NCI-H510A (cell line): ENCODE results near the gene TBC1D9.
"Not testable (repeated sequence)": the region's sequence is repeated elsewhere in the genome, so short reads cannot be mapped to it uniquely, and the experiment has no call there.

Source experiments
- DNase-seq: peaks from one replicate; lab custom pipeline; 2025; lab: John Stamatoyannopoulos, UW

Gene TBC1D9

GRCh38 chr4:140756319-140757231, at the start of gene TBC1D9:
Gene TBC1D9 (minus strand): TSS chr4:140756385. CDS start chr4:140756045, 340 bp downstream.
- DNase-seq = peak; percentile 57

- DNase-seq = no peak
Measured at GRCh38 chr4:140805293-140805692, 49.1 kb upstream of the TBC1D9 start.

GRCh38 chr4:140802591-140802990, 46.4 kb upstream of the TBC1D9 start:
- no peak for DNase-seq

- DNase-seq = no peak
Measured at GRCh38 chr4:140800666-140801065, 44.5 kb upstream of the TBC1D9 start.

GRCh38 chr4:140799686-140800225, 43.6 kb upstream of the TBC1D9 start:
- no peak for DNase-seq

- DNase-seq = no peak
Measured at GRCh38 chr4:140793291-140793690, 37.1 kb upstream of the TBC1D9 start.

- DNase-seq = no peak
Measured at GRCh38 chr4:140790765-140791164, 34.6 kb upstream of the TBC1D9 start.

GRCh38 chr4:140790171-140790570, 34.0 kb upstream of the TBC1D9 start:
- DNase-seq = no peak

- DNase-seq = no peak
Measured at GRCh38 chr4:140789759-140790158, 33.6 kb upstream of the TBC1D9 start.

GRCh38 chr4:140782787-140783186, 26.6 kb upstream of the TBC1D9 start:
- DNase-seq = not testable (repeated sequence)

- DNase-seq = no peak
Measured at GRCh38 chr4:140781596-140781995, 25.4 kb upstream of the TBC1D9 start.

GRCh38 chr4:140777894-140778293, 21.7 kb upstream of the TBC1D9 start:
- DNase-seq = no peak

- DNase-seq = no peak
Measured at GRCh38 chr4:140777386-140777785, 21.2 kb upstream of the TBC1D9 start.

GRCh38 chr4:140776556-140776955, 20.4 kb upstream of the TBC1D9 start:
- DNase-seq = no peak

- DNase-seq = no peak
Measured at GRCh38 chr4:140774956-140775355, 18.8 kb upstream of the TBC1D9 start.

- DNase-seq = no peak
Measured at GRCh38 chr4:140774510-140774909, 18.3 kb upstream of the TBC1D9 start.

GRCh38 chr4:140769209-140769608, 13.0 kb upstream of the TBC1D9 start:
- no peak for DNase-seq

GRCh38 chr4:140764785-140765392, 8.7 kb upstream of the TBC1D9 start:
- no peak for DNase-seq

- DNase-seq = no peak
Measured at GRCh38 chr4:140762202-140762601, 6.0 kb upstream of the TBC1D9 start.

- no peak for DNase-seq
Measured at GRCh38 chr4:140757232-140757630, 1.0 kb upstream of the TBC1D9 start.

- DNase-seq = peak; percentile 45
Measured at GRCh38 chr4:140755774-140756318, 339 bp downstream of the TBC1D9 start.

GRCh38 chr4:140754918-140755773, 1.0 kb downstream of the TBC1D9 start:
- no peak for DNase-seq
